ENCODE results near the gene EXOC3.

The EXOC3 gene

GRCh38 chr5:454936-455335 is 12.0 kb downstream of the EXOC3 start:
- no peak for FAIRE-seq

GRCh38 chr5:455806-456205 is 12.8 kb downstream of the EXOC3 start:
- DNase-seq (ENCODE audit: insufficient read length, low spot score) (no peak), FAIRE-seq (no peak)
- no peak for TF ChIP-seq CTCF (IDR thresholded peaks at IDR 0.05; ENCODE audit: insufficient read depth, missing control alignments)

More at GRCh38 chr5:454936-455335, 12.0 kb downstream of the EXOC3 start:
- DNase-seq (ENCODE audit: insufficient read length, low spot score), result no peak
- TF ChIP-seq CTCF (IDR thresholded peaks at IDR 0.05; ENCODE audit: insufficient read depth, missing control alignments), result no peak

GRCh38 chr5:456351-457194 is 13.6 kb downstream of the EXOC3 start:
- TF ChIP-seq CTCF (IDR thresholded peaks at IDR 0.05; ENCODE audit: insufficient read depth, missing control alignments), result no peak
- DNase-seq (ENCODE audit: insufficient read length, low spot score), result no peak
- FAIRE-seq, result no peak

GRCh38 chr5:457195-457961 is 14.4 kb downstream of the EXOC3 start:
- DNase-seq (ENCODE audit: insufficient read length, low spot score), result no peak
- no peak for TF ChIP-seq CTCF (IDR thresholded peaks at IDR 0.05; ENCODE audit: insufficient read depth, missing control alignments)
- no peak for FAIRE-seq

GRCh38 chr5:458547-459353 is 15.8 kb downstream of the EXOC3 start:
- DNase-seq (ENCODE audit: insufficient read length, low spot score), result no peak
- TF ChIP-seq CTCF (IDR thresholded peaks at IDR 0.05; ENCODE audit: insufficient read depth, missing control alignments), result no peak
- no peak for FAIRE-seq

GRCh38 chr5:459562-460272 is 16.7 kb downstream of the EXOC3 start:
- TF ChIP-seq CTCF (IDR thresholded peaks at IDR 0.05; ENCODE audit: insufficient read depth, missing control alignments), result no peak
- DNase-seq (ENCODE audit: insufficient read length, low spot score) (no peak), FAIRE-seq (no peak)
